Hair follicle dermal papilla cell (primary cell): ENCODE measurements around the gene CBX7. TPM values are rescaled to one million over a fixed set of nuclear protein-coding genes. Genes with fewer than 3 reads are reported as not detected.

Source experiments
- small RNA-seq: library from RNA; depleted of rRNA; stranded (forward); fragments of <200 nt; gene quantifications from one replicate; pipeline ENCODE3, GENCODE V24; 2012
- total RNA-seq: library from RNA; depleted of rRNA; stranded (reverse); fragments of >200 nt; gene quantifications from 2 replicates; pipeline ENCODE4 v1.2.3, GENCODE V29; 2012

CBX7 gene
- 6.7 and 8.3 TPM in 2 replicates for total RNA-seq

DNA sequence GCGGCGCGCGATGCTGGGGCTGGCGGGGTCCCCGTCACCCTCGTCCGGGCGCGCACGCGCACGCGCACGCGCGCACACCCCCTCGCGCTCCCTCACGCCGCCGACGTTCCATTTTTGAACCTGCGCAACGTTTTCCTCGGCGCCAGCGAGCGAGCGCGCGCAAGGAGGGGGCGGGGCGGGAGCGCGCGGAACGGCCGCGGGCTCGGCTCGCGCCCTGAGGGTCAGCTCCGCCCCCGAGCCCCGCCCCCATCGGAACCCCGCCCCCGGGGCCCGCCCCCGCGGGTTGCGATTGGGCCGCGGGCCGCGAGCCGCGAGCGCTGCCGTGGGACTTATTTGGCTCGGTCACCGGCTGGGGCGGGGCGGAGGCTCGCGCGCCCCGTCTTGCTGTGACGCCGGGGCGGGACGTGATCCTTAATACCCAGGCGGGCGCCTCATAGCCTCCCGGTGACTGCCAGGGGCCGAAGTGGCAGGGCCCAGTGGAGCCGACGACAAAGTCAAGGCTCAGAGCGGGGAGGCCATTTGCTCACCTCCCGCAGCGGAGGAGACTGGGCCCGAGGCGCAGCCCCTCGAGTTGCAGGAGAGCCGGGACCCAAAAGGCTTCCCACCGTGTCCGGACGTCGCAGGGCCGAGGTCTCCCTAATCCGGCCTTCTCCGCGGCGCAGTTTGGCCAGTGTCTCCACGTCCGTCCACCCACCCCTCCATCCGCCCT lies at the start of gene CBX7:
Gene CBX7, minus strand, starts transcription at position 170 of the 709 bp plus-strand sequence. CDS start 236 bp downstream, outside the sequence.

DNA sequence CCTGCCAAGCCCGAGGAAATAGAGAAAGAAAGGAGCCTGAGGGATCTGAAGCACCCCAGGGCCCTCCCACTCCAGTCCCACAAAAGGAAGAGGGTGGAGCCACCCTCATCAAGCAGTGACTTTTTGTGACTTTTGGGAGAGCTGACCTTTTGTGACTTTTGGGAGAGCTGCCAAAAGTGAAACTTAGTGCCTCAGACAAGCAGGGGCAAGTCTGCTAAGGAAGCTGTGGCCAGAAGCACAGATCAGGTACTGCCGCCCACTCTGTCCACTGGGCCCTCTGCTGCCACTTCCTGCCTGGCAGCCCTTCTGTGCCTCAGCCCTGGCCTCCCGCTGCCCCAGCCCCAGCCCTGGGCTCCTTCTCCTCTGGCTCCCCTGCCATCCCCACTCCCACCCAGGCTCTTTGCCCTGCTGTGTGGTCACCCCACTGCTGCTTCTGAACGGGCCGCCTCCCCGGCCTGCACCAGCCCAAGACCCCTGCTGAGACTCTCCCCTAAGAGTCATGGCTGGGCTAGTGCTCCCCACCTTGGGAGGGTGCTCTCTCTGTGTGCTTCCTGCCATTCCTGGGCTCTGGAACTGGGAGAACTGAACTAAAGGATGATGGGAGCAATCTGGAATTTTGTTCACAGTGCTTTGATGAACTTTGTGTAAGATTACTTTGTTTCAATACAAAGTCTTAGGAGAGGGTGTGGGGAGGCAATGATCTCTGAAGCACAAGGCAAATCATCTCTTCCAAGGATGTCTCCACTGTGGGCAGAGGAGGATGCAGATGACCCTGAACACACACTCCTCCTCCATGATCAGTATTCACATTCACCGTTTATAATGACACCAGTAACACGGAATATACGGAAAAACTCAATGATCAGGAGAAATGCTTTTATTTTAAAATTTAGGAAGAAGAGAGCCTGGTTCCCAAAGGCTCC lies 55.1 kb downstream of the CBX7 start, which contains the start of gene APOBEC3H:
Gene APOBEC3H, plus strand, starts transcription at position 147 of the 923 bp plus-strand sequence. CDS start 3,035 bp downstream, outside the sequence.

Small RNA genes within 50 kb of the gene (small RNA-seq; reads per million reads assigned to genes)
- gene COX5BP7 = not detected

Other genes starting within 250 kb of the CBX7 start
- not detected in 2 replicates for gene APOBEC3A, start 195.1 kb downstream of the CBX7 start, total RNA-seq
- gene APOBEC3B, start 170.3 kb downstream of the CBX7 start, total RNA-seq = 0.49 and 1.8 TPM in 2 replicates
- gene APOBEC3C, start 138.4 kb downstream of the CBX7 start, total RNA-seq = 15.1 and 20.4 TPM in 2 replicates
- gene APOBEC3D, start 131.6 kb downstream of the CBX7 start, total RNA-seq = 2.9 and 4.5 TPM in 2 replicates
- gene APOBEC3F, start 111.8 kb downstream of the CBX7 start, total RNA-seq = 5.5 and 6.3 TPM in 2 replicates
- 15.8 and 22.6 TPM in 2 replicates for gene APOBEC3G, start 75.4 kb downstream of the CBX7 start, total RNA-seq
- not detected in 2 replicates for gene APOBEC3H, start 55.4 kb downstream of the CBX7 start, total RNA-seq
- gene PDGFB, start 92.3 kb upstream of the CBX7 start, total RNA-seq = 0.12 and 0.16 TPM in 2 replicates
- 1,564 and 1,887 TPM in 2 replicates for gene RPL3, start 166.9 kb upstream of the CBX7 start, total RNA-seq
- 6.6 and 12.2 TPM in 2 replicates for gene SYNGR1, start 197.3 kb upstream of the CBX7 start, total RNA-seq
- 14.9 and 15.8 TPM in 2 replicates for gene TAB1, start 247.1 kb upstream of the CBX7 start, total RNA-seq